Measurements from ENCODE around the gene PKN3.
"Not testable (repeated sequence)": the region's sequence is repeated elsewhere in the genome, so short reads cannot be mapped to it uniquely, and the experiment has no call there.

Gene PKN3

GRCh38 chr9:128694344-128694743 is 8.0 kb upstream of the PKN3 start:
- no peak overlapping the region for H3K4me3 ChIP-seq (ENCODE audit: low read depth, low read length)
- DNase-seq (ENCODE audit: low read depth), result no peak
- no peak for TF ChIP-seq CTCF (conservative IDR thresholded peaks at IDR 0.05; ENCODE audit: low read depth, low read length)

GRCh38 chr9:128696923-128697707 is 5.2 kb upstream of the PKN3 start:
- H3K4me3 ChIP-seq (ENCODE audit: low read depth, low read length), result no peak overlapping the region
- no peak for TF ChIP-seq CTCF (conservative IDR thresholded peaks at IDR 0.05; ENCODE audit: low read depth, low read length)
- DNase-seq (ENCODE audit: low read depth), result no peak

GRCh38 chr9:128699096-128699795 is 3.1 kb upstream of the PKN3 start:
- not testable (repeated sequence) for DNase-seq (ENCODE audit: low read depth); H3K4me3 ChIP-seq (ENCODE audit: low read depth, low read length)

GRCh38 chr9:128701227-128701854 is 962 bp upstream of the PKN3 start:
- H3K4me3 ChIP-seq (ENCODE audit: low read depth, low read length), result no peak overlapping the region
- no peak for TF ChIP-seq CTCF (conservative IDR thresholded peaks at IDR 0.05; ENCODE audit: low read depth, low read length)
- no peak for DNase-seq (ENCODE audit: low read depth)

GRCh38 chr9:128702949-128703615 is 779 bp downstream of the PKN3 start:
- H3K4me3 ChIP-seq (ENCODE audit: low read depth, low read length), result peak overlapping the region; percentile 66
- DNase-seq (ENCODE audit: low read depth), result no peak
- TF ChIP-seq CTCF (conservative IDR thresholded peaks at IDR 0.05; ENCODE audit: low read depth, low read length), result no peak

- TF ChIP-seq CTCF (conservative IDR thresholded peaks at IDR 0.05; ENCODE audit: low read depth, low read length), result no peak
- no peak for DNase-seq (ENCODE audit: low read depth)
- H3K4me3 ChIP-seq (ENCODE audit: low read depth, low read length), result no peak overlapping the region
Measured at GRCh38 chr9:128703616-128704355, 1.5 kb downstream of the PKN3 start.

- TF ChIP-seq CTCF (conservative IDR thresholded peaks at IDR 0.05; ENCODE audit: low read depth, low read length), result no peak
- H3K4me3 ChIP-seq (ENCODE audit: low read depth, low read length), result no peak overlapping the region
- DNase-seq (ENCODE audit: low read depth), result no peak
Measured at GRCh38 chr9:128704356-128704670, 2.0 kb downstream of the PKN3 start.

Measured in choroid plexus epithelial cell (primary cell).